ENCODE results near the gene C10orf71.

C10orf71 gene, protein sequence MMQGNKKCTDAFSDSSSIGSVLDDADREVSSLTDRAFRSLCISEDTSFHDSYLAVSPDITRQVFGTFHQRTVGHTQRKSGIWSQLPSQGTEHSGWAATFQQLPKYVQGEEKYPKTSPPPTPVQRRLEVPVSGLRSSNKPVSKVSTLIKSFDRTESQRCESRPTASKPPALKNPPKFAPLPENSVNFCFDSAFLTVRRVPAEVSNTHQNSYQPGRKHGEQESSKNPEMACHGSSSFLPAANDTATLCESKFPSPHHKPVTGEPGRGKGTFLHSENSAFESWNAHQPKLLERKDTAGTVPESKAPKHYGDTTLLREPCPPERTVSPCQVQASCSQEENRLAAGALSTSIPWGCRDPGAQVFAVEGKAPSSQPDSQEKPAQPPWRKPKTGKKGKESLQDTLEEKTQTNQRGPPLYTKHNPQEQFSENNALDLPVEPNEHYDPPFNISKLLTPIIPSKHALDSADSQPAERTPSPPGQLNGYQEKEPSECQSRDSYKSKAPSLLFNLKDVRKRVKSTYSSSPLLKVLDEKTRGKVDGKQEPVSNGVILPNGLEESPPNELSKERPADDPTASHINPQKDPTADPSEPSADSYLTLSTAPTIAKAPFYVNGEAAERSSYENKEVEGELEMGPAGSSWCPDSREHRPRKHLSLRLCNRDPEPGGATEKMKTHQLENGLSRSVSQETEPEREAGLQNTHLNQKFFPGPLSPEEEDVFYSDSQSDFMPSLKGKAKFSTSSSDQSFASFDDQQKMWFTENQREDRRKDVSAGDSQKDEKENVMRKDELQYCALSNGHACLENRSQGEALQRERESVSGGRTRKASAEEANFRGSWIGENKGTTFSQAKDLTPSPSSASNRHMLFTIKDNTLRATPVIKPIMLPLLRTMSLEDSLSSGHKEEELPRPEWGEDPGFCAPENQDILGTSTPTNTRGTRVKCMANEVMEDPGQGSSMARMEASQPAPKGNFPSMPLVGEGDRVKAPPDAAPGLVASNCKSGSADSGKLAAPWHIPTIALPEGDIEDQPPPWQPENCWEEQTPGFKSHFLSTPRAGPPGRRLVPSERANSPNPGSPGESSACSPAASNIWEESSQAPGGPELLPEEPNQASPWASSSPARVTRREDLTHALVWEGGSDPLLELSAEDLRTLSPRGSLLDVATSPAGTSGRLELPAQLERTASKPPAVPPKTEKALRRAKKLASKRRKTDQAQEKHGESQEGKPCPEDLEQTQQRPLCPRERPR (N-terminal part only)

GRCh38 chr10:49298983-49299815 lies at the start of gene C10orf71:
TSS of gene C10orf71 (plus strand) at chr10:49299170. CDS start at chr10:49322546, 23,376 bp downstream.
- DNase-seq (ENCODE audit: low read depth in 2 of 2): no peak

- DNase-seq (ENCODE audit: low read depth in 2 of 2): no peak
Measured at GRCh38 chr10:49252313-49253034, 46.5 kb upstream of the C10orf71 start.

DNA sequence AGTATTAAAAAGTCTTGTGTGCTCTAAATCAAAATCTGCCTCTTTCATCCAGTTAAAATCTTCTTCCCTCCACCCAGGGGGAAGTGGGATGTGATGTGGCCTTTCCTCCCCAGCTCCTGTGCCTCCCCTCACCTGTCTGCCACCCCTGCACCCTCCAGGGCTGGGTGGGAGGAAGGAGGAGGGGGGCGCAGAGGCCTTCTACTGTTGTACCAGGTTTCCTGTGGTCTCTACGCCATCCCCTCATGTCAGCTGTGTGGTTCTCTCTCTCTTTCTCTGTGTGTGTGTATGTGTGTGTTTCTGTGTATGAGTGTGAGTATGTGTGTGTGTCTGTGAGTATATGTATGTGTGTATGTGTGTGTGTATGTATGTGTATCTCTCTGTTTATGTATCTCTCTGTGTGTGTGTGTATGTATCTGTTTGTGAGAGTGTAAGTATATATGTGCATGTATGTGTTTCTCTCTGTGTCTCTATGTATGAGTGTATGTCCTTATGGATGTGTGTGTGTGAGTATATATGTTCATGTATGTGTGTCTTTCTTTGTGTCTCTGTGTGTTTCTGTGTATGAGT lies 45.5 kb upstream of the C10orf71 start:
- DNase-seq (ENCODE audit: low read depth in 2 of 2): no peak

GRCh38 chr10:49254150-49254549 lies 44.8 kb upstream of the C10orf71 start:
- no peak for DNase-seq (ENCODE audit: low read depth in 2 of 2)

DNA sequence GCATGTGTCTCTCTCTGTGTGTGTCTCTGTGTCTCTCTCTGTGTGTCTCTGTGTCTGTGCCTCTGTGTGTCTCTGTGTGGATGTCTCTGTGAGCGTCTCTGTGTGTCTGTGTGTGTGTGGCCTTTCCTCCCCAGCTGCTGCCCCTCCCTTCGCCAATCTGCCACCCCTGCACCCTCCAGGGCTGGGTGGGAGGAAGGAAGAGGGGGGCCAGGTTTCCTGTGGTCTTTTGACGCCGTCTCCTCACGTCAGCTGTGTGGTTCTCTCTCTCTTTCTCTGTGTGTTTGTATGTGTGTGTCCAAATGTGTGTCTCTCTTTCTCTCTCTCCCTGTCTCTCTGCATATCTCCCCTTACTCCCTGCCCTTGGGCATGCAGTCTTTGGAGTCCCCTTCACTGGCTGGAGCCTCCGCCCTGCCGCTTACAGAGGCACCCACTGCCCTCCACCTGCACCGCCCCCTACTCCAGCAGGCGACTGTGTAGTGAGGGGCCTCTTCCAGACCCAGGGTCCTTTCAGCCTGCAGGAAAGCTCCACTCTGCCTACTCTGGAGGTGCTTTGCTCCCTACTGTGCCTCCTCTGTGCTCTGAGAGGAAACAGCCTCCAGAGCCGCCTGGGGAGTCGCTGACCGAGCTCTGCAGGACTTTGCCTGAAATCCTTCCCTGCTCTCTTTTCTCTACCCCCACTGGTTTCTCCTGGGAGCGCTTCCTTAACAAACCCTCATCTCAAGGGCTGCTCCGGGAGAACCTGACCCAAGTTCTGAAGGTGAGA lies 44.2 kb upstream of the C10orf71 start:
- DNase-seq (ENCODE audit: low read depth in 2 of 2): no peak

DNA sequence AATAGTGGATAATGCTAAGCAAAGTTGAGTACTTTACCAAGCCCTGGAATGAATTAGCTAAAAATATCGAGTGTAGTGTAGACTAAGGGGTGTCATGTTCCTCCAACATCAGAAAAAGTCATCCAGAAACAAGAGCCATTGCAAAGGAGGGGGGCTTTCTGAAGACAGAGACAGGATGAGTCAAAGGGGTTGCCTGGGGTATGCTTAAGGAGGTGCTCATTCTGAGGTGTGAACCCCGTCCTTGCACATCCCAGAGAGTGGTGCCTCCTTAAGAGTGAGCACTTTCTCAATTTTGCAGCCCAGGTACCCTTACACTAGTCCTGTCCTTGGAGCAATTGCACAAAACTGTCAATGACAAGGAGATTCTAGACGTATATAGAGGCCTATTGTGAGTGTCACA lies 43.1 kb upstream of the C10orf71 start:
- DNase-seq (ENCODE audit: low read depth in 2 of 2): no peak

DNA sequence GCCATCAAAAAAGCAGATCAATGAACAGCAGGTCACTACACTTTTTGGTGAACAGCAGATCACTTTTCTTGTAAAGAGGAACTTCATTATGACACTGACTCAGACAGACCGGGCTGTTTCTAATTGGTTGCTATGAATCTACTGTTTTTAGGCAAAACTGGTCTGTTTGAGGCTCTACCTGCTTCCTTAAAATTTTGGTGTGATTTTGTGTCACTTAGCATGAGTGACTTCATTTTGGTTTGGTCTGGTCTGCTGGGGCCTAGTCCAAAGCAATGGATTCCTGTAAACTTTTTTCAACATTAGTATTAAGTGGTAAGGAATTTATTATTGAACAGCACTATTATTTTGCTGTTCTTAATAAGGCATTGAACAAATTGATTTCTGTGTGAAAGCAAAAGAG lies 41.8 kb upstream of the C10orf71 start:
- no peak for DNase-seq (ENCODE audit: low read depth in 2 of 2)

DNA sequence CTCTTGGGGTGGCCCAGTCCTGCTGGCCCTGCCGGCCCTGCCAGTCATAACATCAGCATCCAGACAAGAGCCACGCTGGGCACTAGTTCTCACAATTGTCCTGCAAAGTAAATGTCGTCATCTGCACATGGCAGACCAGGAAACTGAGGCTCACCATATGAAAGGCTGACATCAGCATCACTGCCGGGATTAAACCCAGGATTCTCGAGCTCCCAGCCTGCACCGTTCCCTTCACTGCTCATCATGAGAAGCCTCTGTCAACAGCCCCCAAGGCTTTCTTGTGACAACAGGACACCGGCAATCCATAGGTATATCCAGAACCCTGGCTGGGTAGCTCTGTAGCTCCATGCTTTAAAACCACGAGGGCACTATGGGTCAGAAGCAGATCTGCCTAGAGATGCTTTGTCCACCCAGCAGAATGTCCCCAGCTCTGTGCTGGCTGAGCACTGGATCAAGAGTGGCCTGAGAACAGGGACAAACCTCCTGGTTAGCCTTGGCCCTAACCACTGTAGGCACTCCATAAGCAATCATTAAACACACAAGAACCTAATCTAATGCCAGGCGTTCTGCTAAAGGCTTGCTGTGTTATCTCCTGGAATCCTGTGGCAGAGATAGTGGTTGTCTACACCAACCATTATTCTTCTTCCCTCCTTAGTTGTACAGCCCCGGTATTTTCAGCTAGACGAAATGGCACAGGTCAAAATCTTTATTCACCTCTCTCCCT lies 41.2 kb upstream of the C10orf71 start:
- DNase-seq (ENCODE audit: low read depth in 2 of 2): no peak

DNA sequence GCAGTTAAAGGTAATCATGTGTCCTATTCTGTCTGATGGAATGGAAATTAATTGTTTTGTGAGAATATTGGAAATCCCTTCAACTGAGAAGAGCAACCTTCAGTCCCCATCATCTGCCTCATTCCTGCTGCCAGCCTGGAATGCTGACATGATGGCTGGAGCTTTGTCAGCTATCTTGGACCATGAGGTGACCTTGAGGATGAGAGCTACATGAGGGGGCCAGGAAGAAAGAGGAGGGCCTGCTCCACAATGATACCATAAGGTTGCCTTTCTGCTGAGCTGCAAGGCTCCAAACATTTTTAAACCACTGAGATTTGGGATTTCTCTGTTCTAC lies 40.7 kb upstream of the C10orf71 start:
- DNase-seq (ENCODE audit: low read depth in 2 of 2): no peak

- DNase-seq (ENCODE audit: low read depth in 2 of 2): no peak
Measured at GRCh38 chr10:49260644-49261296, 38.2 kb upstream of the C10orf71 start.

- no peak for DNase-seq (ENCODE audit: low read depth in 2 of 2)
Measured at GRCh38 chr10:49263591-49263990, 35.4 kb upstream of the C10orf71 start.

GRCh38 chr10:49264177-49264677 lies 34.7 kb upstream of the C10orf71 start:
- no peak for DNase-seq (ENCODE audit: low read depth in 2 of 2)

GRCh38 chr10:49265885-49266284 lies 33.1 kb upstream of the C10orf71 start:
- no peak for DNase-seq (ENCODE audit: low read depth in 2 of 2)

- no peak for DNase-seq (ENCODE audit: low read depth in 2 of 2)
Measured at GRCh38 chr10:49268185-49268584, 30.8 kb upstream of the C10orf71 start.

GRCh38 chr10:49269523-49269922 lies 29.4 kb upstream of the C10orf71 start:
- DNase-seq (ENCODE audit: low read depth in 2 of 2): no peak

DNA sequence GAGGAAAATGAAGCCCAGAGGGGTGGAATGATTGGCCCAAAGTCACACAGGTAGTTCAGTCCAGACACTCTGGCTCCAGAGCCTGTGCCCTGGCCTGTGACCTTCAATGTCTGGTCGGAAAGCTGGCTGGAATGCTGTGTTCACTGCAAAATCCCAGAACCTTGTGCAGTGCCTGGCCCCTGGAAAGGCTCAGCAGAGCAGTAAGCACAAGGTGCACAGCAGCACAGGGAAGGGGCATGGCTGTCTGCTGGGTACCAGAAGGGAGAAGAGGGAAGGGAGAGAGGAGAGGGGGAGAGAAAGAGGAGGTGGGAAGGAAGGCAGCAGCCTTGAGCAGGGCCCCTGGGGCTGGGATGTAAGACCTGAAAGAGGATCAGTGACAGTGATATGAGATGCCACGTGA lies 28.4 kb upstream of the C10orf71 start:
- no peak for DNase-seq (ENCODE audit: low read depth in 2 of 2)

- no peak for DNase-seq (ENCODE audit: low read depth in 2 of 2)
Measured at GRCh38 chr10:49271346-49271745, 27.6 kb upstream of the C10orf71 start.

Data from stimulated activated CD4-positive, alpha-beta T cell treated with anti-CD3 and anti-CD28 coated beads, Interleukin-15, amount 100 ng/mL, for 48 hours (primary cell).